OCI-LY7 (cell line): ENCODE results near the gene ULK4.
"Not testable (repeated sequence)": the region's sequence is repeated elsewhere in the genome, so short reads cannot be mapped to it uniquely, and the experiment has no call there.

ENCODE experiments used
- CTCF ChIP-seq: fragments of 200-600 bp; sonication (generic); conservative IDR thresholded peaks from 2 replicates; pipeline ENCODE4 v1.5.1; 2014; ENCODE audit warnings: mild to moderate bottlenecking, antibody characterized with exemption, low read length, moderate library complexity, mixed read lengths
- EZH2phosphoT487 ChIP-seq: fragments of 200-600 bp; sonication (generic); IDR thresholded peaks from 2 replicates; pipeline ENCODE4 v1.6.1; 2018; ENCODE audit warnings: low read depth, borderline replicate concordance, mild to moderate bottlenecking, mixed run types, antibody characterized with exemption, low read length, moderate library complexity, mixed read lengths

- not testable (repeated sequence) for TF ChIP-seq CTCF, EZH2phosphoT487
Observed at GRCh38 chr3:41762867-41763266, 199.0 kb downstream of the ULK4 start.
